GM10847 (cell line): Measurements from ENCODE around the gene BCL2L11.
A peak's percentile ranks its signal among the peaks of the same experiment; 100 is the strongest.

Experiments used
- POLR2A ChIP-seq: IDR thresholded peaks from 2 replicates; pipeline ENCODE4 v1.6.1; 2011; ENCODE audit not compliant: insufficient read length; ENCODE audit errors: extremely low read depth

Gene BCL2L11, protein sequence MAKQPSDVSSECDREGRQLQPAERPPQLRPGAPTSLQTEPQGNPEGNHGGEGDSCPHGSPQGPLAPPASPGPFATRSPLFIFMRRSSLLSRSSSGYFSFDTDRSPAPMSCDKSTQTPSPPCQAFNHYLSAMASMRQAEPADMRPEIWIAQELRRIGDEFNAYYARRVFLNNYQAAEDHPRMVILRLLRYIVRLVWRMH

DNA sequence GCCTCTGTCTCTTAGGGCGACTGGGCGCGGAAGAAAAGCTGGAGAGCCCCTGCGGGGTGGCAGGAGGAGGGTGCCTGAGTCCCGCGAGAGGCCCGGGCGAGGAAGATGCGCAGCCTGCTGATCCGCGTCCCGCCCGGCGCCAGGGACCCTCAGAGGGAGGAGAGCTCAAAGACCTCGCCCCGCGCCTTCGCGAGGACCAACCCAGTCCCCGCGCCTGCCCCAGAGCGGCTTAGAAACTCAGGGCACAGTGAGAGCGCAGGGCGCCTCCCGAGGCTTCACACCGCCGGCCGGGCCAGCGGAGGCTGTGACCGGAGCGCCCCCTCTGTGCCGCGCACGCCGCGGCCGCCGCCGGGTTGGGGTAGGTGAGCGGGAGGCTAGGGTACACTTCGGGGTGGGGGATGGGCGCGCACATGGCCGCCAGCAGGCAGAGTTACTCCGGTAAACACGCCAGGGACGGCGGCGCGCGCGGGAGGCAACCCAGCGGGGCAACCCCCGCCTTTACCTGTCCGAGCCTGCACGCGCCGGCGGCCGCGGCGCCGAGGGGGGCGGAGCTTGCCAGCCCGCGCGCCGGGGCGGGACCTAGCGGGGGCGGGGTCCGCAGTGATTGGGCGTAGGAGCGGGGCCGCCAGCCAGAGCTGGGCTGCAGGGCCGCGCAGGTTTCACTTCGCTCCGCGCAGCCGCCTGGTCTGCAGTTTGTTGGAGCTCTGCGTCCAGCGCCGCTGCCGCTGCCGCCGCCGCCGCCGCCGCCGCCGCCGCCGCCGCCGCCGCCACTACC lies at the start of gene BCL2L11:
Gene BCL2L11 (plus strand): TSS at position 662 of the 775 bp plus-strand sequence. CDS start 2,832 bp downstream, outside the sequence.
- peak; percentile 71 for TF ChIP-seq POLR2A

- TF ChIP-seq POLR2A, result no peak
These were observed 49.0 kb upstream of the BCL2L11 start for GRCh38 chr2:111071600-111072171.

DNA sequence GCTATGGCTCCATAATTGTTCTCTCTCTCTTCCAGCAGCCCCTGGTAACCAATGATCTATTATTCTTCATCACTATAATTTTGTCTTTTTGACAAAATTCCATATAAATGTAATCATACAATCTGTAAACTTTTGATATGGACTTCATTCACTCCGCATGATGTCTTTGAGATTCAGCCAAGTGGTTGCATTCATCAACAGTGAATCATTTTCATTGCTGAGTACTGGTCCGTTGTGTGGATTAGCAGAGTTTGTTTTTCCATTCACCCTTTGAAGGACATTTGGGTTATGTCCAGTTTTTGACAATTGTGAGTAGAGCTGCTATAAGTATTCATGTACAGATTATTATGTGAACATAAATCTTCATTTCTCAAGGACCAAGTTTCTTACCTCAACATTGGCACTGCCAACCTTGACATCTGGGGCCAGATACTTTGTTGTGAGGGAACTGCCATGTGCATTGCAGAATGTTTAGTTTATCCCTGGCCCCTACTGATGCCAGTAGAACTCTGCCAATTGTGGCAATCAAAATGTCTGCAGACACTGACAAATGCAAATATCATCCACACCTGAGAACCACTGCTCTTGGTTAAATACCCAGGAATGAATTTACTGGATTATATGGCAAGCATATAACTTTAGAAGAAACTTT lies 48.4 kb upstream of the BCL2L11 start:
- no peak for TF ChIP-seq POLR2A

- TF ChIP-seq POLR2A, result no peak
These were observed 28.9 kb upstream of the BCL2L11 start for GRCh38 chr2:111091811-111092211.

DNA sequence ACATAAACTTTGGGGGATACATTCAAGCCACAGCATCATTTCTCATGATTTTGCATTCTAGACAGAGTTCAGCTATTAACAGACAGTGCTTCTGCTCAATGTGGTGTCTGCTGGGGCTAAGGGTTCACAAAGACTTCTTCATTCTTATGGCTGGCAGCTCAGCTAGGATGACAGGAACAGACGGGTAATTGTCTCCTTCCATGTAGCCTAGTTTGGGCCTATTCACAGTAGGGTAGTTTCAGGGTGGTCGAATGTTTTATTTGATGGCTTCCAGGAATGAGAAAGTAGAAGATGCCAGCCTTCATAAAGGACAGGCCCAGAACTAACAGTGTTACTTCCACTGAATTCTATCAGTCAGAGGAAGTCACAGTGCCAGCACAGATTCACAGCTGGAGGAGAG lies 26.0 kb upstream of the BCL2L11 start:
- no peak for TF ChIP-seq POLR2A

- TF ChIP-seq POLR2A, result no peak
These were observed 25.3 kb upstream of the BCL2L11 start for GRCh38 chr2:111095434-111095833.

DNA sequence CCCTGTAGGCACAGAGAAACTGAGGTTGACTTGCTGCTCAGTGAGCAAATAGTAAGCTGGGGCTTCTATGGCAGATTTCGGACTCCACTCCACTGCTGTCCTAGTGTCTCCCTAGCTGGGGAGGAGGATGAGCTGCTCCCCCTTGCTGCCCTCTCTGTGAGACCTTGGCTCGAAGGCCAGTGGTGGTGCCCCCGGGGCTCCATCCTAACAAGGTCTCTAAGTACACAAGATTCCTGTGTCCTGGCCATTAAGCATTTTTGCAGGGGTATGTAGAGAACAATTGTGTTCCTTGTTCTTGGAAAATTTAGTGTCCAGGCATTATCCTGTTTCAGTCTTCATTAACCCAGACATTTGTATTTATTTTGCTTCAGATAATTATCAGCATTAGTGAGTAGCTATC lies 21.3 kb upstream of the BCL2L11 start:
- TF ChIP-seq POLR2A, result no peak

- TF ChIP-seq POLR2A, result no peak
These were observed 20.5 kb upstream of the BCL2L11 start for GRCh38 chr2:111100087-111100764.

DNA sequence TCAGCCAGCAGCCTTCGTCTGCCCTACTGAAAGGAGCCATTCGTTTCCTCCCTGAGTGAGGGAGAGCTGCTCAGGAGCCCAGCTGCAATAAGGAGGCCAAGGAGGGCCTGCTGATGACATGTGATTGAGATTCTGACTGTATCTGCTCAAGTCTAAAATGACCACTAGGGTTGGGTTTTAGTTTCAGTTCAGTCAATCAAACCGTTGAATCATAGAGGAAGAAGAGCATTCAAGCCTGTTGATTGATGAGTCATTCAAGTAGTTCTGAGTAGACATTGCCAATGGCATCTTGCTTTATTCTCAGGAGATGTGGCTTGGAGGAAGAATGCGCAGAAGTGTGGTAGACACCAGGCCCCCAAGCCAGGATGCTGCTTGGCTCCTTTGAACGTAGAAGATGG lies 19.9 kb upstream of the BCL2L11 start:
- TF ChIP-seq POLR2A, result no peak

DNA sequence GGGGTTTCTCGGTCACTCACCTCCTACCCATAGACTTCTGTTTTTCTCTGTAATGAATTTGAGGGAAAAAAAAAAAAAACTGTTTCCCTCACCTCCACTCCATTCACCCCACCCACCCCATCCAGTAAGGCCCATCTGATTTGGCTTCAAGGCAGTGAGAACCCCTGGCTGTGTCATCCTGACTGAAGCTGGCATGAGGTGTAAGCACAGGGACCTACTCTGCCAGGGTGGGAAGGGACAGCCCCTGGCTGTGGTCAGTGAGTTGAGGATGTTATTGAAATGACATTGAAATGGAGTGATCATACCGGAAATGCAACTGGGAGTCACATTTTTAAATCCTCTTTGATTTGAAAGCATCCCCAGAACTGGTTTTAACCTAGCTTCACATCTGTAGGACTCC lies 19.1 kb upstream of the BCL2L11 start:
- TF ChIP-seq POLR2A, result no peak

GRCh38 chr2:111102216-111102615 lies 18.5 kb upstream of the BCL2L11 start:
- no peak for TF ChIP-seq POLR2A

DNA sequence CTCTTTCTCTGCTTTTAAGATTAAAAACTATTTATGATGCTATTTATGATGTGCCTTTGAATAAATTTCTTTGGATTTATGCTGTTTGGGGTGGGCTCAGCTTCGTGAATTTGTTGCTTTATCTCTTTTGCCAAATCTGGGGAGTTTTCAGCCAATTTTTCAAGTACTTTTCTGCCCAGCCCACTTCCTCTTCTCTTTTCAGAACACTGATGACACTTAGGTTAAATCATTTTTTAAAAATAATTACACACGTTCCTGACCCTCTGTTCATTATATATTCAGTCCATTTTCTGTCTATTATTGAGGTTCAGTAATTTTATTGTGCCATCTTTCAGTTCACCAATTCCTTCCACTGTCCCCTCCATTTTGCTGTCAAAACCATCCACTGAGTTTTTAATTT lies 14.8 kb upstream of the BCL2L11 start:
- no peak for TF ChIP-seq POLR2A

GRCh38 chr2:111106706-111107105 lies 14.0 kb upstream of the BCL2L11 start:
- TF ChIP-seq POLR2A, result no peak

GRCh38 chr2:111108745-111109271 lies 11.9 kb upstream of the BCL2L11 start:
- no peak for TF ChIP-seq POLR2A
